Neural progenitor cell (in vitro differentiated cells): ENCODE data around the gene PRSS3. TPM values are rescaled to one million over a fixed set of nuclear protein-coding genes. Genes with fewer than 3 reads are reported as not detected.
A peak's percentile ranks its signal among the peaks of the same experiment; 100 is the strongest.
"Not testable (repeated sequence)": the region's sequence is repeated elsewhere in the genome, so short reads cannot be mapped to it uniquely, and the experiment has no call there.

Source experiments
- DNase-seq: peaks from one replicate; pipeline ENCODE4 v3.0.0-alpha.2; 2016; ENCODE audit warnings: low spot score
- H2AFZ ChIP-seq: fragments of 200-600 bp; sonication (generic); replicated peaks from 2 replicates; pipeline ENCODE4 v1.6.1; 2016; ENCODE audit warnings: antibody characterized with exemption
- H3F3A ChIP-seq: fragments of 200-600 bp; sonication (generic); 2 replicates; pipeline ENCODE4 v1.6.1; 2016; ENCODE audit warnings: antibody characterized with exemption, low read depth
- H3K27ac ChIP-seq: fragments of 200-600 bp; sonication (generic); 2 replicates; pipeline ENCODE4 v1.5.1; 2016; ENCODE audit warnings: mild to moderate bottlenecking
- H3K27me3 ChIP-seq: fragments of 200-600 bp; sonication (generic); 2 replicates; pipeline ENCODE4 v1.6.1; 2016; ENCODE audit warnings: mild to moderate bottlenecking, moderate library complexity
- H3K36me3 ChIP-seq: fragments of 200-600 bp; sonication (generic); 2 replicates; pipeline ENCODE4 v1.5.1; 2016
- H3K4me1 ChIP-seq: fragments of 200-600 bp; sonication (generic); 2 replicates; pipeline ENCODE4 v1.6.1; 2016; ENCODE audit warnings: mixed run types
- H3K4me2 ChIP-seq: fragments of 200-600 bp; sonication (generic); 2 replicates; pipeline ENCODE4 v1.6.1; 2016
- H3K4me3 ChIP-seq: fragments of 200-600 bp; sonication (generic); 2 replicates; pipeline ENCODE4 v1.5.1; 2016
- H3K79me2 ChIP-seq: fragments of 200-600 bp; sonication (generic); 2 replicates; pipeline ENCODE4 v1.6.1; 2016; ENCODE audit warnings: low read depth
- H3K9ac ChIP-seq: fragments of 200-600 bp; sonication (generic); 2 replicates; pipeline ENCODE4 v1.6.1; 2016
- H3K9me3 ChIP-seq: fragments of 200-600 bp; sonication (generic); 2 replicates; pipeline ENCODE4 v1.5.1; 2016; ENCODE audit warnings: low read depth
- H4K20me1 ChIP-seq: fragments of 200-600 bp; sonication (generic); 2 replicates; pipeline ENCODE4 v1.6.1; 2016; ENCODE audit warnings: low read depth
- H3K27ac Mint-ChIP-seq: 3 replicates; pipeline ENCODE4 v1.8.0; 2021; ENCODE audit warnings: mixed read lengths
- H3K27me3 Mint-ChIP-seq: 2 replicates; pipeline ENCODE4 v1.8.0; 2022; ENCODE audit warnings: low read depth, mild to moderate bottlenecking, inconsistent platforms, moderate library complexity, mixed read lengths; ENCODE audit not compliant: insufficient read depth
- H3K36me3 Mint-ChIP-seq: 3 replicates; pipeline ENCODE4 v1.8.0; 2021; ENCODE audit warnings: mixed read lengths
- H3K4me1 Mint-ChIP-seq: 3 replicates; pipeline ENCODE4 v1.8.0; 2021; ENCODE audit warnings: mixed read lengths
- H3K4me3 Mint-ChIP-seq: 3 replicates; pipeline ENCODE4 v1.8.0; 2021; ENCODE audit warnings: mild to moderate bottlenecking, moderate library complexity, mixed read lengths
- H3K9me3 Mint-ChIP-seq: 3 replicates; pipeline ENCODE4 v1.8.0; 2020; ENCODE audit warnings: mixed read lengths
- CTCF ChIP-seq: fragments of 200-600 bp; sonication (generic); IDR thresholded peaks from 2 replicates; pipeline ENCODE4 v1.5.1; 2017; ENCODE audit warnings: antibody characterized with exemption, mild to moderate bottlenecking
- EZH2 ChIP-seq: fragments of 200-600 bp; sonication (generic); IDR thresholded peaks from 2 replicates; pipeline ENCODE4 v1.6.1; 2017; ENCODE audit warnings: antibody characterized with exemption, mild to moderate bottlenecking, moderate library complexity
- EZH2phosphoT487 ChIP-seq: fragments of 200-600 bp; sonication (generic); IDR thresholded peaks from 2 replicates; pipeline ENCODE4 v1.6.1; 2017; ENCODE audit warnings: antibody characterized with exemption
- total RNA-seq: library from RNA; depleted of rRNA; stranded (reverse); fragments of >200 nt; gene quantifications from 2 replicates; pipeline ENCODE4 v1.2.3, GENCODE V29; 2015; ENCODE audit warnings: low replicate concordance

PRSS3 gene
- total RNA-seq, 1 donor from 2014 or later, result not detected

GRCh38 chr9:33798545-33798944 lies 3.2 kb downstream of the PRSS3 start:
- no peaks in the 10 kb centered on the region for H3K79me2 ChIP-seq
- no peak overlapping the region for H3K27ac ChIP-seq
- no peaks in the 10 kb centered on the region for H3K36me3 ChIP-seq
- no peak for DNase-seq
- no peaks in the 10 kb centered on the region for H3F3A ChIP-seq
- Mint-ChIP-seq H3K27me3 (no peaks in the 10 kb centered on the region), H3K27ac (no peak overlapping the region), H3K9me3 (peaks cover 3% of the 10 kb centered on the region), H3K4me3 (no peak overlapping the region), H3K36me3 (peaks cover 1% of the 10 kb centered on the region), H3K4me1 (no peaks in the 10 kb centered on the region)
- H3K9me3 ChIP-seq, result no peaks in the 10 kb centered on the region
- H4K20me1 ChIP-seq, result no peaks in the 10 kb centered on the region
- H3K4me1 ChIP-seq, result no peaks in the 10 kb centered on the region
- H3K4me3 ChIP-seq, result no peak overlapping the region
- no peak overlapping the region for H2AFZ ChIP-seq
- H3K9ac ChIP-seq, result no peak overlapping the region
- TF ChIP-seq EZH2, result no peak
- TF ChIP-seq CTCF, result no peak
- TF ChIP-seq EZH2phosphoT487, result no peak
- H3K27me3 ChIP-seq, result no peaks in the 10 kb centered on the region
- no peak overlapping the region for H3K4me2 ChIP-seq

GRCh38 chr9:33799928-33800704 lies 4.8 kb downstream of the PRSS3 start:
- Histone ChIP-seq H3K79me2 (no peaks in the 10 kb centered on the region), H4K20me1 (no peaks in the 10 kb centered on the region), H3K9ac (no peak overlapping the region), H3K27me3 (no peaks in the 10 kb centered on the region), H3K27ac (no peak overlapping the region), H3K9me3 (no peaks in the 10 kb centered on the region), H3K4me3 (no peak overlapping the region), H3K4me2 (no peak overlapping the region), H2AFZ (no peak overlapping the region), H3K36me3 (no peaks in the 10 kb centered on the region), H3K4me1 (no peaks in the 10 kb centered on the region), H3F3A (no peaks in the 10 kb centered on the region)
- Mint-ChIP-seq H3K36me3 (peaks cover 1% of the 10 kb centered on the region), H3K27me3 (no peaks in the 10 kb centered on the region), H3K27ac (no peak overlapping the region), H3K9me3 (peaks cover 3% of the 10 kb centered on the region), H3K4me3 (no peak overlapping the region), H3K4me1 (no peaks in the 10 kb centered on the region)
- no peak for DNase-seq
- TF ChIP-seq EZH2phosphoT487 (no peak), CTCF (no peak), EZH2 (no peak)

GRCh38 chr9:33800886-33801285 lies 5.5 kb downstream of the PRSS3 start:
- no peaks in the 10 kb centered on the region for H3K4me1 Mint-ChIP-seq
- H3K27me3 Mint-ChIP-seq, result no peaks in the 10 kb centered on the region
- Histone ChIP-seq H3K9me3 (no peaks in the 10 kb centered on the region), H3K4me1 (no peaks in the 10 kb centered on the region), H3K9ac (no peak overlapping the region), H3K27ac (no peak overlapping the region), H3K36me3 (no peaks in the 10 kb centered on the region), H3K4me2 (no peak overlapping the region), H3F3A (no peaks in the 10 kb centered on the region), H2AFZ (no peak overlapping the region), H3K27me3 (no peaks in the 10 kb centered on the region), H3K79me2 (no peaks in the 10 kb centered on the region), H4K20me1 (no peaks in the 10 kb centered on the region), H3K4me3 (no peak overlapping the region)
- H3K36me3 Mint-ChIP-seq, result peaks cover 1% of the 10 kb centered on the region
- peaks cover 3% of the 10 kb centered on the region for H3K9me3 Mint-ChIP-seq
- DNase-seq, result no peak
- H3K4me3 Mint-ChIP-seq, result no peak overlapping the region
- TF ChIP-seq CTCF (no peak), EZH2 (no peak)
- H3K27ac Mint-ChIP-seq, result no peak overlapping the region

GRCh38 chr9:33801943-33802500 lies 6.7 kb downstream of the PRSS3 start:
- H3K27me3 Mint-ChIP-seq, H3K4me3 Mint-ChIP-seq, H2AFZ ChIP-seq, DNase-seq, H3K79me2 ChIP-seq, H3K27ac ChIP-seq, H3K27me3 ChIP-seq, H4K20me1 ChIP-seq, H3K4me1 ChIP-seq, H3K36me3 Mint-ChIP-seq, H3K4me2 ChIP-seq, H3K9ac ChIP-seq, H3K4me1 Mint-ChIP-seq, H3K9me3 ChIP-seq, H3K9me3 Mint-ChIP-seq, H3F3A ChIP-seq, H3K4me3 ChIP-seq, H3K36me3 ChIP-seq, H3K27ac Mint-ChIP-seq: not testable (repeated sequence)

GRCh38 chr9:33804196-33804595 lies 8.8 kb downstream of the PRSS3 start:
- H3K36me3 ChIP-seq, H3K4me3 ChIP-seq, H3K36me3 Mint-ChIP-seq, H3F3A ChIP-seq, H3K4me3 Mint-ChIP-seq, DNase-seq, H4K20me1 ChIP-seq, H3K9ac ChIP-seq, H3K27me3 ChIP-seq, H2AFZ ChIP-seq, H3K27ac Mint-ChIP-seq, H3K27ac ChIP-seq, H3K27me3 Mint-ChIP-seq, H3K9me3 ChIP-seq, H3K79me2 ChIP-seq, H3K4me2 ChIP-seq, H3K9me3 Mint-ChIP-seq: not testable (repeated sequence)
- peaks cover 18% of the 10 kb centered on the region for H3K4me1 Mint-ChIP-seq
- peaks cover 14% of the 10 kb centered on the region for H3K4me1 ChIP-seq

- peak overlapping the region; percentile 82 for H3K27ac Mint-ChIP-seq
- H3F3A ChIP-seq, H3K4me3 ChIP-seq, H3K4me2 ChIP-seq, H3K4me3 Mint-ChIP-seq, H3K36me3 ChIP-seq, H3K9me3 ChIP-seq, H3K9ac ChIP-seq, H4K20me1 ChIP-seq, H3K79me2 ChIP-seq, H3K36me3 Mint-ChIP-seq, H3K9me3 Mint-ChIP-seq, H3K27me3 Mint-ChIP-seq, DNase-seq, H3K27ac ChIP-seq, H3K27me3 ChIP-seq: not testable (repeated sequence)
- peaks cover 20% of the 10 kb centered on the region for H3K4me1 Mint-ChIP-seq
- Histone ChIP-seq H3K4me1 (peaks cover 14% of the 10 kb centered on the region), H2AFZ (peak overlapping the region; percentile 76)
These were observed 11.8 kb downstream of the PRSS3 start for GRCh38 chr9:33807156-33807555.
